Measurements from ENCODE around the gene DYNLT2. TPM values are rescaled to one million over a fixed set of nuclear protein-coding genes. Genes with fewer than 3 reads are reported as not detected.

DYNLT2 gene
- total RNA-seq, 1 donor from 2014 or later = 3.2 TPM

DNA sequence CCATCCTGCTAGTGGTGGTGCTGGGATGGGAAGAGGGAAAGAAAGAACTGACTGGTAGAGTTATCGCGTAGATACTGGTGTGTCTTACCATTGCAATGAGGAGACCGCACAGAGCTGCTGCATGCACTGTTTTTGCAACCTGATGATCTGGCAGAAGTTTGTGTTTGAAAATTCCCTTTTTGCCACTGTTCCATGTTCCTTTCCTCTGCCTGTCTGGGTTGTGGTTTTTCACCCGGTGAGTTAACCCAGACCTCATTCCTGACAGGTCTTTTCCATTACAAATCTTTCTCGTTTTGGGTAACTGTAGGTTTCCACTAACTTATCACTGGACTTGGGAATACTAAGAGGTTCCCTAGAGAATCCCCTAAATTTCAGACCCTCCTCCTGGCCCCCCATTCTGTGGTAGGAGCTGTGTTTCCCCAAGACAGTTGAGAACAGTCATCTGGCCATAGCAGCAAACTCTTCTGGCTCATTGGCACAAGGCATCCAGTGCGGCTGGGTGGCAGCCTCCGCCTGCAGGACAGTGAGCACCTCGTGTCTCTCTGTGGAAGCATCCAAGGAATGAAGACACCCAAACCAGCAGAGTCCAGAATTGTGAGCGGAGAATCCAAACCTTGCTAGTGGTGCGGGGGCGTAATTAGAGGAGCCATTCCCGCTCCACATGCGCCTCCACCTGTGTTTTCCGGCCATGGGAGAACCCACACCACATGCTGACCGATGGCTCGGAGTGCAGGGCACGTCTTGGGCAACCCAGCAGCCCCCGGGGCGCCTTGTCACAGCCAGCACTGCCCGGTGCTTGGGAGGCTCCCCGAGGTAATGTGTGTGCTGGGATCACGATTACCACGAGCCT, 32.8 kb upstream of the DYNLT2 start:
- DNase-seq (ENCODE audit: extremely low spot score in 2 of 2) = peak; percentile 75 to 91
- no peaks in the 10 kb centered on the region for H3K9me3 ChIP-seq
- H3K27ac ChIP-seq = no peak overlapping the region
- TF ChIP-seq POLR2AphosphoS5 (IDR thresholded peaks at IDR 0.05; ENCODE audit: insufficient read depth in 1 of 2, low read depth in 1 of 2) = no peak
- TF ChIP-seq POLR2A (IDR thresholded peaks at IDR 0.05) = no peak
- TF ChIP-seq, protein P1, sequence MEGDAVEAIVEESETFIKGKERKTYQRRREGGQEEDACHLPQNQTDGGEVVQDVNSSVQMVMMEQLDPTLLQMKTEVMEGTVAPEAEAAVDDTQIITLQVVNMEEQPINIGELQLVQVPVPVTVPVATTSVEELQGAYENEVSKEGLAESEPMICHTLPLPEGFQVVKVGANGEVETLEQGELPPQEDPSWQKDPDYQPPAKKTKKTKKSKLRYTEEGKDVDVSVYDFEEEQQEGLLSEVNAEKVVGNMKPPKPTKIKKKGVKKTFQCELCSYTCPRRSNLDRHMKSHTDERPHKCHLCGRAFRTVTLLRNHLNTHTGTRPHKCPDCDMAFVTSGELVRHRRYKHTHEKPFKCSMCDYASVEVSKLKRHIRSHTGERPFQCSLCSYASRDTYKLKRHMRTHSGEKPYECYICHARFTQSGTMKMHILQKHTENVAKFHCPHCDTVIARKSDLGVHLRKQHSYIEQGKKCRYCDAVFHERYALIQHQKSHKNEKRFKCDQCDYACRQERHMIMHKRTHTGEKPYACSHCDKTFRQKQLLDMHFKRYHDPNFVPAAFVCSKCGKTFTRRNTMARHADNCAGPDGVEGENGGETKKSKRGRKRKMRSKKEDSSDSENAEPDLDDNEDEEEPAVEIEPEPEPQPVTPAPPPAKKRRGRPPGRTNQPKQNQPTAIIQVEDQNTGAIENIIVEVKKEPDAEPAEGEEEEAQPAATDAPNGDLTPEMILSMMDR (IDR thresholded peaks at IDR 0.05) = no peak
- intact Hi-C loops (cut with DNase I) = no loop called here
- no peaks in the 10 kb centered on the region for H3K4me1 ChIP-seq
- H3K36me3 ChIP-seq = no peaks in the 10 kb centered on the region
- no peak overlapping the region for H3K4me3 ChIP-seq
- H3K27me3 ChIP-seq = no peaks in the 10 kb centered on the region

DNA sequence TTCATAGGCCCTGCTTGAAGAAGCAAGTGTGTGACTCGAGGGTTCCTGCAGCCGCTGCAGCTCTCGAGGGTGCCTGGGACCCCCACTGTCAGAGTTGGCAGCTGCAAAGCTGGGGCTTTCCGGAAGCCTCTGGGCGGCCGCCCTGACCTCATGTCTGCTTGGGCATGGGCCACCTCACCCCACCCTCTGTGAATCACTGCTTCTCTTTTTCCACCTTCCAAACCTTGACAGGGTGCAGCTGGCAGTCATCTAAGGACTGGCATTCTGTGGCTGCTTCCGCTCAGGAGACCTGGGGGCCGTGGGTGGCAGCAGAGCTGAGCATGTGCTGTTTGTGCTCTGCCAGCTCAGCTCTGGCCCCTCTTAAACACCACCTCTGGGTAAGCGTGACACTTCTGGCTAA, 32.0 kb upstream of the DYNLT2 start:
- Histone ChIP-seq H3K27me3 (no peaks in the 10 kb centered on the region), H3K27ac (no peak overlapping the region), H3K36me3 (no peaks in the 10 kb centered on the region), H3K4me1 (no peaks in the 10 kb centered on the region), H3K4me3 (no peak overlapping the region), H3K9me3 (no peaks in the 10 kb centered on the region)
- TF ChIP-seq POLR2A (IDR thresholded peaks at IDR 0.05) = no peak
- intact Hi-C loops (cut with DNase I) = no loop called here
- DNase-seq (ENCODE audit: extremely low spot score in 2 of 2) = peak in 1 of 2 donors; percentile 70

DNA sequence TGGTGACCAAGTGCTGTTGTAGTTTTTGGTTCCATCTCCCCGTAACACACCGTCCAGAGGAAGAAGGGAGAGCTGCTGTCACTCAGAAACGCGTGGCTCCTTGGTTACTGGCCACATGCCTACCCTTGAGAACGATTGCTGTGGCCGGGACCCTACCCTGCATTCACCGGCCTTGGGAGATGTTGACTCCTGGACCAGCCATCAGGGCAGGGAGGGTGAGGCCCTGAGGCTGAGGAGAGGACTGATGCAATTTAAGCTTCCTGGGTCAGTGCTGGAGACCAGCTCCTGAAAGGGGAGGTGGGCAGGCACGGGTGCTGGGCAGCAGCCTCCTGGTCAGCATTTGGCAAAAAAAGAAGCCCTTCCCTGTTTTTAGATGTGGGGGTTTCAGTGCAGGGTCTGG, 31.6 kb upstream of the DYNLT2 start:
- intact Hi-C loops (cut with DNase I) = no loop called here
- no peaks in the 10 kb centered on the region for H3K4me1 ChIP-seq
- no peaks in the 10 kb centered on the region for H3K9me3 ChIP-seq
- DNase-seq (ENCODE audit: extremely low spot score in 2 of 2) = peak in 1 of 2 donors; percentile 88
- TF ChIP-seq, protein P1 (IDR thresholded peaks at IDR 0.05) = no peak
- no peak for TF ChIP-seq POLR2AphosphoS5 (IDR thresholded peaks at IDR 0.05; ENCODE audit: insufficient read depth in 1 of 2, low read depth in 1 of 2)
- no peak for TF ChIP-seq POLR2A (IDR thresholded peaks at IDR 0.05)
- H3K27ac ChIP-seq = no peak overlapping the region
- peaks cover 0 to 2% of the 10 kb centered on the region in 2 donors for H3K36me3 ChIP-seq
- no peaks in the 10 kb centered on the region for H3K27me3 ChIP-seq
- H3K4me3 ChIP-seq = no peak overlapping the region

DNA sequence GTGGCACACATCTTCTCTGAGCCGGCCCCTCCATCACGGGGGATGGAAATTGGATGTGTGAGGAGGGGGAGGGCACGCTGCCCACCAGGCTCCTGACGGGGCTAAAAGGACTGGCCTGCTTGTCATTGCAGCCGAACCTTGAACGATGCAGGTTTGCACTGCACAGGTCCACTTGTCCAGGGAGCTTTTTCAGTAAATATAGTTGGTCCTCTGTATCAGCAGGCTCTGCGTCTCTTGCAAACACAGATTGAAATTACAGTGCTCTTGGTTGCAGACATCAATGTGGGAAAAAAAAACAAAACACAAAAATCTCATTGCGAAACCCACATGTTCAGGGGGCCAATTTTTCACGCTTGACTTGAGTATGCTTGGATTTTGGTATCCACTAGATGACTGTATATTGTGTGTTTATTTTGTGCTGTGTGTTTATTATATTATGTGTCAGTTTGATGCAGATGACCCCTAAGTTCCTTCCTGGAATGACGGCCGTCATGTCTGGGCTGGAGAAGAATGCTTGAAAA, 29.3 kb upstream of the DYNLT2 start:
- peak in 1 of 2 donors; percentile 34 for DNase-seq (ENCODE audit: extremely low spot score in 2 of 2)
- Histone ChIP-seq H3K9me3 (no peaks in the 10 kb centered on the region), H3K27me3 (no peaks in the 10 kb centered on the region), H3K27ac (no peak overlapping the region), H3K4me1 (no peaks in the 10 kb centered on the region), H3K36me3 (peaks cover 0 to 24% of the 10 kb centered on the region in 2 donors), H3K4me3 (no peak overlapping the region)
- no peak for TF ChIP-seq POLR2A (IDR thresholded peaks at IDR 0.05)
- intact Hi-C loops (cut with DNase I) = no loop called here

DNA sequence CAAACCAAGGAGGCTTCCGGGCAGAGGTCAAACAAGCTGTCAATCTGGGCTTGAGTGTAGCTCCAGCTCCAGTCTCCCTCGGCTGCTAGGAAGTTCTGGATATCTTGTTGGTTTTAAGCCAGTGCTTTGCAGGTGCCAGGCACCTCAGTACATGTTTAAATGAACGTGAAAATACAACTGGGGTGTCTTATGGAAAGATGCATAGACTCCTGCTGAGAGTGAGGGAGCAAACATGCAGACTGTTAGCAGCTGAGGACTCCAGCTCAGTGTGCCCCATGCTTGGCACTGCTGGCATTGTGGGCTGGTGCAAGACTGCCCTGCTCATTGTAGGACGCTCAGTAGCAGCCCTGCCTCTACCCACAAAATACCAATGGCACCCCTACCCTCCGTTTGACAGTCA, 28.5 kb upstream of the DYNLT2 start:
- Histone ChIP-seq H3K4me1 (no peaks in the 10 kb centered on the region), H3K9me3 (no peaks in the 10 kb centered on the region), H3K27me3 (no peaks in the 10 kb centered on the region), H3K27ac (no peak overlapping the region), H3K4me3 (no peak overlapping the region), H3K36me3 (peaks cover 0 to 24% of the 10 kb centered on the region in 2 donors)
- peak; percentile 55 to 64 for DNase-seq (ENCODE audit: extremely low spot score in 2 of 2)
- TF ChIP-seq, protein P1 (IDR thresholded peaks at IDR 0.05) = no peak
- no peak for TF ChIP-seq POLR2A (IDR thresholded peaks at IDR 0.05)
- no peak for TF ChIP-seq POLR2AphosphoS5 (IDR thresholded peaks at IDR 0.05; ENCODE audit: insufficient read depth in 1 of 2, low read depth in 1 of 2)
- intact Hi-C loops (cut with DNase I) = no loop called here
